Endothelial cell of umbilical vein (primary cell): Measurements from ENCODE around the gene PFDN5. TPM values are rescaled to one million over a fixed set of nuclear protein-coding genes. Genes with fewer than 3 reads are reported as not detected.

Source experiments
- BruUV-seq: library from RNA; stranded (reverse); fragments of 400-500 nt; replicated peaks from 2 replicates; lab custom pipeline; 2021; lab: Mats Ljungman, UMichigan
- CTCF ChIA-PET: fragments of 300-600, 350-600 bp; sonication (Branson Sonifier 250); formaldehyde crosslinking; loops from one replicate; lab custom pipeline; 2021; ENCODE audit warnings: antibody characterized with exemption, inconsistent platforms; lab: Charles Lee
- POLR2A ChIA-PET: fragments of 300-600, 350-600 bp; sonication (Branson Sonifier 250); formaldehyde crosslinking; loops from one replicate; lab custom pipeline; 2021; ENCODE audit warnings: antibody characterized with exemption, inconsistent platforms; lab: Charles Lee
- DNase-seq: peaks from one replicate; pipeline ENCODE4 v3.0.0-alpha.2; 2011; ENCODE audit warnings: low read depth, low spot score
- FAIRE-seq: peaks from 2 replicates; lab custom pipeline; 2011; peaks lifted over from hg19 to GRCh38; lab: Jason Lieb, UNC
- H2AFZ ChIP-seq: 2 replicates; pipeline ENCODE4 v1.6.0; 2012; ENCODE audit warnings: low read depth, low read length, control low read depth, inconsistent platforms
- H3K27ac ChIP-seq: 2 replicates; pipeline ENCODE4 v1.5.1; 2011; ENCODE audit warnings: low read depth, mild to moderate bottlenecking, control low read depth, low read length, moderate library complexity; ENCODE audit not compliant: insufficient read depth
- H3K27me3 ChIP-seq, 2 experiments: 2 replicates each; pipeline versions ENCODE4 v1.6.0 to v1.6.1; 2011; ENCODE audit warnings: low read length in 2 of 2, mixed read lengths in 1 of 2; ENCODE audit not compliant: control insufficient read depth in 2 of 2, insufficient read depth in 2 of 2
- H3K36me3 ChIP-seq, 2 experiments: 2 replicates in 1 of 2; 3 replicates in 1 of 2; pipeline ENCODE4 v1.5.1; 2011; ENCODE audit warnings: low read length in 2 of 2, mild to moderate bottlenecking in 1 of 2, moderate library complexity in 1 of 2; ENCODE audit not compliant: control insufficient read depth in 2 of 2, insufficient read depth in 2 of 2; ENCODE audit errors: extremely low read depth in 1 of 2
- H3K4me1 ChIP-seq: 3 replicates; pipeline ENCODE4 v1.5.1; 2011; ENCODE audit warnings: mild to moderate bottlenecking, low read length; ENCODE audit not compliant: control insufficient read depth, insufficient read depth; ENCODE audit errors: extremely low read depth
- H3K4me2 ChIP-seq: 2 replicates; pipeline ENCODE4 v1.6.1; 2011; ENCODE audit warnings: low read length, control low read depth, mixed read lengths; ENCODE audit not compliant: insufficient read depth
- H3K4me3 ChIP-seq, 3 experiments: fragments of 200-600 bp in 1 of 3; sonication (generic), shearing (Covaris generic) in 1 of 3; replicated peaks in 1 of 3; 2 replicates each; pipeline ENCODE4 v1.5.1; 2011 to 2016; ENCODE audit warnings: control low read depth in 3 of 3, low read length in 3 of 3, mild to moderate bottlenecking in 2 of 3, inconsistent platforms in 1 of 3, low read depth in 1 of 3, moderate library complexity in 1 of 3; ENCODE audit not compliant: insufficient read depth in 1 of 3
- H3K79me2 ChIP-seq: 2 replicates; pipeline ENCODE4 v1.6.0; 2012; ENCODE audit warnings: low read length, inconsistent platforms; ENCODE audit not compliant: control insufficient read depth, insufficient read depth
- H3K9ac ChIP-seq: replicated peaks from 2 replicates; pipeline ENCODE3; 2011; ENCODE audit warnings: low read length, control low read depth; ENCODE audit not compliant: insufficient read depth; ENCODE audit errors: extremely low read depth
- H3K9me1 ChIP-seq: replicated peaks from 3 replicates; pipeline ENCODE4 v1.6.0; 2011; ENCODE audit warnings: mild to moderate bottlenecking, low read length; ENCODE audit not compliant: control insufficient read depth, insufficient read depth; ENCODE audit errors: extremely low read depth
- H3K9me3 ChIP-seq: replicated peaks from 2 replicates; pipeline ENCODE4 v1.5.1; 2012; ENCODE audit warnings: low read length, inconsistent platforms; ENCODE audit not compliant: control insufficient read depth, insufficient read depth
- H4K20me1 ChIP-seq: replicated peaks from 2 replicates; pipeline ENCODE3; 2011; ENCODE audit warnings: mild to moderate bottlenecking, low read length; ENCODE audit not compliant: control insufficient read depth, insufficient read depth; ENCODE audit errors: extremely low read depth
- EZH2 ChIP-seq: IDR thresholded peaks from 2 replicates; pipeline ENCODE4 v1.6.1; 2012; ENCODE audit warnings: borderline replicate concordance, low read depth, mild to moderate bottlenecking, moderate library complexity, low read length, inconsistent platforms; ENCODE audit not compliant: severe bottlenecking
- FOS ChIP-seq: IDR thresholded peaks from 2 replicates; pipeline ENCODE4 v1.6.1; 2011; ENCODE audit warnings: mild to moderate bottlenecking, low read length, moderate library complexity, borderline replicate concordance; ENCODE audit not compliant: insufficient read depth
- GATA2 ChIP-seq: IDR thresholded peaks from 2 replicates; pipeline ENCODE4 v1.7.0; 2011; ENCODE audit warnings: low read depth, mild to moderate bottlenecking, moderate library complexity, mixed read lengths, low read length; ENCODE audit not compliant: insufficient read length, insufficient read depth
- JUN ChIP-seq: IDR thresholded peaks from 2 replicates; pipeline ENCODE4 v1.6.1; 2011; ENCODE audit warnings: borderline replicate concordance, low read depth; ENCODE audit not compliant: insufficient read length, insufficient read depth
- MYC ChIP-seq: IDR thresholded peaks from one replicate; pipeline ENCODE4 v1.6.1; 2011; ENCODE audit warnings: mild to moderate bottlenecking, low read depth, low read length
- POLR2A ChIP-seq: IDR thresholded peaks from 2 replicates; pipeline ENCODE4 v1.6.1; 2012; ENCODE audit warnings: low read depth, mild to moderate bottlenecking, control low read depth, low read length
- POLR2AphosphoS5 ChIP-seq: IDR thresholded peaks from 2 replicates; pipeline ENCODE4 v1.6.1; 2012; ENCODE audit warnings: low read depth, mild to moderate bottlenecking, control low read depth, low read length, moderate library complexity; ENCODE audit not compliant: insufficient read depth
- dilution Hi-C: fragments of 300-500 bp; cut with MboI; formaldehyde crosslinking; loops from one replicate; pipeline ENCODE4 v1.15.0; 2019; ENCODE audit warnings: low sequenced_read_pairs; ENCODE audit not compliant: extremely low pct_ligation_motif_present
- intact Hi-C: fragments of 100-400 bp; cut with micrococcal nuclease; formaldehyde crosslinking; loops from one replicate; pipeline ENCODE4 v1.10.0; 2022
- polyA plus RNA-seq, 4 experiments: library from polyadenylated mRNA; depleted of rRNA in 3 of 4; stranded (reverse) in 3 of 4; unstranded in 1 of 4; fragments of >200 nt; gene quantifications; 2 replicates each; pipeline versions ENCODE4 v1.2.1 to v1.2.3, GENCODE V29; 2011 to 2012; ENCODE audit warnings: missing spikeins in 1 of 4
- total RNA-seq: library from RNA; stranded (reverse); gene quantifications from 2 replicates; pipeline ENCODE4 v1.2.3, GENCODE V29; 2021
- TF ChIP-seq, protein P1 (sequence below): IDR thresholded peaks from 2 replicates; pipeline ENCODE4 v1.6.1; 2011; ENCODE audit not compliant: insufficient read depth, insufficient read length
- TF ChIP-seq, protein P2 (sequence below), 2 donors: IDR thresholded peaks; 1 replicate in 1 of 2; 2 replicates in 1 of 2; pipeline ENCODE4 v1.5.1; 2011; ENCODE audit warnings: low read length in 2 of 2, mild to moderate bottlenecking in 2 of 2, moderate library complexity in 2 of 2, control low read depth in 1 of 2, inconsistent platforms in 1 of 2, low read depth in 1 of 2; ENCODE audit not compliant: insufficient read depth in 1 of 2; ENCODE audit errors: extremely low read depth in 1 of 2

Gene PFDN5
- total and polyA plus RNA-seq, 2 donors (not counting 3 experiments of a cell fraction or from before 2014, with no cell fraction given): 301 to 745 TPM

DNA sequence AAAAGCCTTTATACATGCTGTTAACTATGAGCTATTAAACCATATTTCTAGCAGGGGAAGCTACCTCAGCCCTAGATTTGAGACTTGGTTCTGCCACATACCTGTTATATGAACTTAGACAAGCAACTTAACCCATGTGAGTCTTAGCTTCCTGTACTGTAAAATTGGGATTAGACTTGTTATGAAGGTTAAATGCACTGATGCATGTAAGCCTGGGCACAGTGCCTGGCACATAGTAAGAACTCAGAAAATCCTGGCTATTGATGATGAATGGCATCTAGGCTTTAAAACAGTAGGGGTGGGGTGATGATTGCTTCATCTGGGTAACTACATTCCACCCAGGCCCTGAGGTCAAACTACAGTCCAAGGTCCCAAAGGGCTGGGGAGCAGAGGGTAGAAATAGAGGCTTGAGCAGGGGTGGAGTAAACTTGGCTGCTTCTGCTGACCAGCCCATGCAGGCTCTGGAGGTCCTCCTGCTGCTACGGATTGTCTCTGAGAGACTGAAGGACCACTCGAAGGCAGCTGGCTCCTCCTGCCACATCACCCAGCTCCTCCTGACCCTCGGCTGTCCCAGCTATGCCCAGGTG, 16.0 kb upstream of the PFDN5 start:
- CTCF ChIA-PET: interaction anchor here (0.8 to 1.9 kb wide), 4 partner anchors 9 to 66 kb away, joined by 3 to 7 read pairs (median 4); partner anchors contain the start of genes ESPL1 and PFDN5
- FAIRE-seq (no peak), DNase-seq (no peak)
- no peak for TF ChIP-seq GATA2
- no peak for TF ChIP-seq FOS
- no peak for TF ChIP-seq EZH2
- no peak for TF ChIP-seq MYC
- no peak for TF ChIP-seq POLR2A
- TF ChIP-seq, protein P1, sequence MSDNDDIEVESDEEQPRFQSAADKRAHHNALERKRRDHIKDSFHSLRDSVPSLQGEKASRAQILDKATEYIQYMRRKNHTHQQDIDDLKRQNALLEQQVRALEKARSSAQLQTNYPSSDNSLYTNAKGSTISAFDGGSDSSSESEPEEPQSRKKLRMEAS: no peak
- TF ChIP-seq, protein P2, sequence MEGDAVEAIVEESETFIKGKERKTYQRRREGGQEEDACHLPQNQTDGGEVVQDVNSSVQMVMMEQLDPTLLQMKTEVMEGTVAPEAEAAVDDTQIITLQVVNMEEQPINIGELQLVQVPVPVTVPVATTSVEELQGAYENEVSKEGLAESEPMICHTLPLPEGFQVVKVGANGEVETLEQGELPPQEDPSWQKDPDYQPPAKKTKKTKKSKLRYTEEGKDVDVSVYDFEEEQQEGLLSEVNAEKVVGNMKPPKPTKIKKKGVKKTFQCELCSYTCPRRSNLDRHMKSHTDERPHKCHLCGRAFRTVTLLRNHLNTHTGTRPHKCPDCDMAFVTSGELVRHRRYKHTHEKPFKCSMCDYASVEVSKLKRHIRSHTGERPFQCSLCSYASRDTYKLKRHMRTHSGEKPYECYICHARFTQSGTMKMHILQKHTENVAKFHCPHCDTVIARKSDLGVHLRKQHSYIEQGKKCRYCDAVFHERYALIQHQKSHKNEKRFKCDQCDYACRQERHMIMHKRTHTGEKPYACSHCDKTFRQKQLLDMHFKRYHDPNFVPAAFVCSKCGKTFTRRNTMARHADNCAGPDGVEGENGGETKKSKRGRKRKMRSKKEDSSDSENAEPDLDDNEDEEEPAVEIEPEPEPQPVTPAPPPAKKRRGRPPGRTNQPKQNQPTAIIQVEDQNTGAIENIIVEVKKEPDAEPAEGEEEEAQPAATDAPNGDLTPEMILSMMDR (IDR thresholded peaks at IDR 0.05; ENCODE audit: extremely low read depth in 1 of 2, insufficient read depth in 1 of 2, low read depth in 1 of 2, low read length in 2 of 2): no peak
- TF ChIP-seq JUN: no peak
- TF ChIP-seq POLR2AphosphoS5: no peak
- no peaks in the 10 kb centered on the region for H4K20me1 ChIP-seq
- intact Hi-C loops (no loop called here), dilution Hi-C loops (no loop called here)
- POLR2A ChIA-PET: interaction anchor here (0.7 kb wide), 1 partner anchor 10 kb away, joined by 4 read pairs; the partner anchor contains the start of gene ESPL1
- no peak overlapping the region for H2AFZ ChIP-seq
- H3K27me3 ChIP-seq: no peaks in the 10 kb centered on the region
- no peaks in the 10 kb centered on the region for H3K4me1 ChIP-seq
- H3K4me3 ChIP-seq: no peak overlapping the region
- peaks cover 16 to 18% of the 10 kb centered on the region in 2 experiments for H3K36me3 ChIP-seq
- H3K79me2 ChIP-seq: no peaks in the 10 kb centered on the region
- H3K9ac ChIP-seq: no peak overlapping the region
- H3K4me2 ChIP-seq: no peak overlapping the region
- no TSS peak for BruUV-seq
- H3K27ac ChIP-seq: no peak overlapping the region
- no peaks in the 10 kb centered on the region for H3K9me1 ChIP-seq
- H3K9me3 ChIP-seq: no peaks in the 10 kb centered on the region
